Tibial nerve (tissue), 4 donors: ENCODE results near the gene ITPKC. TPM values are rescaled to one million over a fixed set of nuclear protein-coding genes. Genes with fewer than 3 reads are reported as not detected.
A peak's percentile ranks its signal among the peaks of the same experiment; 100 is the strongest.

Experiments
- DNase-seq, 2 donors: peaks; one replicate each; pipeline ENCODE4 v3.0.0-alpha.2; 2019; ENCODE audit warnings: low spot score in 2 of 2
- H3K27ac ChIP-seq, 4 donors: fragments of 200-600 bp; sonication (generic) in 3 of 4; one replicate each; pipeline ENCODE4 v1.5.1; 2017 to 2019; ENCODE audit warnings: mild to moderate bottlenecking in 1 of 4
- H3K27me3 ChIP-seq, 2 donors: fragments of 200-600 bp; sonication (generic) in 1 of 2; one replicate each; pipeline versions ENCODE4 v1.5.1 to v1.6.0; 2017 to 2019
- H3K36me3 ChIP-seq, 3 donors: fragments of 200-600 bp; sonication (generic); one replicate each; pipeline ENCODE4 v1.5.1; 2018 to 2019
- H3K4me1 ChIP-seq, 4 donors: fragments of 200-600 bp; sonication (generic) in 3 of 4; one replicate each; pipeline ENCODE4 v1.5.1; 2017 to 2019
- H3K4me3 ChIP-seq, 4 donors: fragments of 200-600 bp; sonication (generic) in 3 of 4; one replicate each; pipeline ENCODE4 v1.5.1; 2017 to 2019; ENCODE audit warnings: mild to moderate bottlenecking in 1 of 4, moderate library complexity in 1 of 4
- H3K9me3 ChIP-seq, 4 donors: fragments of 200-600 bp; sonication (generic) in 3 of 4; one replicate each; pipeline ENCODE4 v1.5.1; 2017 to 2019
- EP300 ChIP-seq, 2 donors: sonication (generic); formaldehyde crosslinking; IDR thresholded peaks; one replicate each; pipeline ENCODE4 v1.6.1; 2017; ENCODE audit warnings: antibody characterized with exemption in 2 of 2, mild to moderate bottlenecking in 1 of 2
- POLR2A ChIP-seq, 2 donors: fragments of 450-650 bp; IDR thresholded peaks; one replicate each; pipeline ENCODE4 v1.6.1; 2017; ENCODE audit warnings: antibody characterized with exemption in 2 of 2, mild to moderate bottlenecking in 2 of 2, moderate library complexity in 2 of 2
- WGBS, 2 donors: methylation state at CpG; one replicate each; pipeline ENCODE4 v1.1.5; 2018; 5-methylcytosine and 5-hydroxymethylcytosine counted together
- total RNA-seq, 4 donors: library from RNA; depleted of rRNA; stranded (reverse); fragments of >200 nt; gene quantifications; one replicate each; pipeline ENCODE4 v1.1.0, GENCODE V29; 2016
- TF ChIP-seq, protein P1 (sequence below), 5 experiments: fragments of 200-600 bp in 3 of 5; fragments of 450-650 bp in 2 of 5; sonication (generic) in 3 of 5; IDR thresholded peaks; one replicate each; pipeline ENCODE4 v1.5.1; 2016 to 2019; ENCODE audit warnings: antibody characterized with exemption in 5 of 5, mild to moderate bottlenecking in 3 of 5, moderate library complexity in 2 of 5

Gene ITPKC
- total RNA-seq = 100 to 1,000 TPM in 1 of 4 donors, 10 to 100 TPM in 3; 72.0 to 114 (median 90.9) TPM

DNA sequence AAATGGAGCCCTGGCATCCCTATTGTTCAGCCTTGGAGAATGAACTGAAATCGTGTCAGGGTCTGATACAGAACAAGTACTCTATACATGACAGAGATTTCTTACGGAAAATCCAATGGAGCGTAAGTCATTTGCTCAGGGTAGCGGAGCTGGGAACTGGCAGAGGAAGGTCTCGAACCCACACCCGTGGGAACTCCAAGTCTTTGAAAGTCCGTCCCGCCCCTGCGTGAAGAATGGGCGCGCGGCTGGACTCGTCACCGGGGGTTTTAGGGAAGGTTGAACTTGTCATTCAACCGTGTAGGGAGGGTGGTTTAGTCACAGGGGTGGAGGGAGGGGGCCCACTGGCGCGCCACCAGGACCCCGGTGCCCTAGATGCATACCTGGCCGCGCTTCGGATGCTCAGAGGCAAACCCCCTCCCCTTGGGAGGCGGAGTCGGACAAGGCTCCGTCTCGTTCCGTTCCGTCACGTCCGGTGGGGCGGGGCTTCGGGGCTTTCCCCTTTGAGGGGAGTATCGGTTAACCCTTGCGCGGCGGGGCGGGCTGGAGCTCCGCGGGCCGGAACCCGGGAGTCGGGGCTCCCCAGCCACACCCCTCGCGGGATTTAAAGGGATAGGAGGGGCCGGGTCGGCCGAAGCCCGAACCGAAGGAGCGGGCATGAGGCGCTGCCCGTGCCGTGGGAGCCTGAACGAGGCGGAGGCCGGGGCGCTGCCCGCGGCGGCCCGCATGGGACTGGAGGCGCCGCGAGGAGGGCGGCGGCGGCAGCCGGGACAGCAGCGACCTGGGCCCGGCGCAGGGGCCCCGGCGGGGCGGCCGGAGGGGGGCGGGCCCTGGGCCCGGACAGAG is at the start of gene ITPKC, which contains the start of gene COQ8B:
Gene ITPKC, plus strand, starts transcription at position 631 of the 843 bp plus-strand sequence. Its CDS starts 24 bp downstream, at position 655.
Gene COQ8B, minus strand, starts transcription at position 405 of the 843 bp plus-strand sequence. CDS start 2,254 bp downstream, outside the sequence.
- Histone ChIP-seq H3K27me3 (no peaks in the 10 kb centered on the region), H3K4me1 (peaks cover 0 to 68% (median 29%) of the 10 kb centered on the region in 4 donors), H3K36me3 (peaks cover 0 to 12% (median 0%) of the 10 kb centered on the region in 3 donors), H3K4me3 (peak within 1 kb of the TSS; percentile 63 to 81 (median 74)), H3K27ac (peak within 1 kb of the TSS; percentile 92 to 99 (median 94)), H3K9me3 (no peaks in the 10 kb centered on the region)
- TF ChIP-seq POLR2A (IDR thresholded peaks at IDR 0.05) = peak; percentile 88 to 95
- peak; percentile 94 to 98 for TF ChIP-seq EP300 (IDR thresholded peaks at IDR 0.05)
- TF ChIP-seq, protein P1, sequence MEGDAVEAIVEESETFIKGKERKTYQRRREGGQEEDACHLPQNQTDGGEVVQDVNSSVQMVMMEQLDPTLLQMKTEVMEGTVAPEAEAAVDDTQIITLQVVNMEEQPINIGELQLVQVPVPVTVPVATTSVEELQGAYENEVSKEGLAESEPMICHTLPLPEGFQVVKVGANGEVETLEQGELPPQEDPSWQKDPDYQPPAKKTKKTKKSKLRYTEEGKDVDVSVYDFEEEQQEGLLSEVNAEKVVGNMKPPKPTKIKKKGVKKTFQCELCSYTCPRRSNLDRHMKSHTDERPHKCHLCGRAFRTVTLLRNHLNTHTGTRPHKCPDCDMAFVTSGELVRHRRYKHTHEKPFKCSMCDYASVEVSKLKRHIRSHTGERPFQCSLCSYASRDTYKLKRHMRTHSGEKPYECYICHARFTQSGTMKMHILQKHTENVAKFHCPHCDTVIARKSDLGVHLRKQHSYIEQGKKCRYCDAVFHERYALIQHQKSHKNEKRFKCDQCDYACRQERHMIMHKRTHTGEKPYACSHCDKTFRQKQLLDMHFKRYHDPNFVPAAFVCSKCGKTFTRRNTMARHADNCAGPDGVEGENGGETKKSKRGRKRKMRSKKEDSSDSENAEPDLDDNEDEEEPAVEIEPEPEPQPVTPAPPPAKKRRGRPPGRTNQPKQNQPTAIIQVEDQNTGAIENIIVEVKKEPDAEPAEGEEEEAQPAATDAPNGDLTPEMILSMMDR (IDR thresholded peaks at IDR 0.05) = peak in 4 of 5 experiments; percentile 11 to 87 (median 57)
- 0 to 2% methylated on average over 15 to 40 of the region's 76 CpGs for WGBS, 2 donors
- DNase-seq = peak; percentile 100

DNA sequence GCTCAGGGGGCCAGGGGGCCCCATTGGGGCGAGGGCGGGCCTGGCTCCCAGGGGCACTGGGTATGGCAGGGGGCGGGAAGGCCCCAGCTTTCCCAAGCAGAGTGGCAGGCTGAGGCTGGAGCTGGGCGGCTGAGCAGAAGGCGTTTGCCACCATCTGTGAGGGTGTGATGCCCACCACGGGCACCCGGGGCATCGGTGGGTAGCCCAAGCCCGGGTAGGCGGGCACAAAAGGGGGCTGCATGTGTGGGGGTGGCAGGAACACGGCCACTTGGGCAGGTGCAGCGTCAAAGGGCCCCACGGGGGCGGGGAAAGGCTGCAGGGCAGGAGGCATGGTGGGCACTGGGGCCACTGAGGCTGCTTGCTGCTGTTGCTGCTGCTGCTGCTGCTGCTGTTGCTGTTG is 49.3 kb upstream of the ITPKC start:
- Histone ChIP-seq H3K36me3 (peaks cover 0 to 60% (median 6%) of the 10 kb centered on the region in 3 donors), H3K9me3 (peaks cover 0 to 5% (median 0%) of the 10 kb centered on the region in 4 donors), H3K4me3 (no peak overlapping the region), H3K27me3 (no peaks in the 10 kb centered on the region), H3K4me1 (peaks cover 0 to 33% (median 11%) of the 10 kb centered on the region in 4 donors), H3K27ac (no peak overlapping the region)
- no peak for DNase-seq
- 83 to 93% methylated on average over 5 to 14 of the region's 14 CpGs for WGBS, 2 donors
- no peak for TF ChIP-seq POLR2A (IDR thresholded peaks at IDR 0.05)
- TF ChIP-seq, protein P1 (IDR thresholded peaks at IDR 0.05) = no peak
- TF ChIP-seq EP300 (IDR thresholded peaks at IDR 0.05) = no peak

DNA sequence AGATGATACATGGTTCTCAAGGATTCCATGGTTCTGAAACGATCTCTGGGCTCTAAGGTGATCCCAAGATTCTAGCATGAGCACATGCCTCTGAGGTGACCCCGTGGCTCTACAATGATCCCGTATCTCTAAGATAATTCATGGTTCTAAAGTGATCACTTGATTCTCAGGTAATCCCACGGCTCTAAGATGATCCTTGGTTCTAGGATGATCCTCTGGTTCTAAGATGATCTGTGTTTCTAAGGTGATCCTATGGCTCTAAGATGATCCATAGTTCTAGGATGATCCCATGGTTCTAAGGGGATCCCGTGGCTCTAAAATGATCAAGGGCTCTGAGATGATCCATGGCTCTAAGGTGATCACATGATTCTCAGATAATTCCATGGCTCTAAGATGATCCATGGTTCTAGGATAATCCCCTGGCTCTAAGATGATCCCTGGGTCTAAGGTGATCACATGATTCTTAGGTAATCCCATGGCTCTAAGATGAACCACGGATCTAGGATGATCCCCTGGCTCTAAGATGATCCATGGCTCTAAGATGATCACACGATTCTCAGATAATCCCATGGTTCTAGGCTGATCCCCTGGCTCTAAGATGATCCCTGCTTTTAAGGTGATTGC is 47.8 kb upstream of the ITPKC start:
- Histone ChIP-seq H3K27me3 (no peaks in the 10 kb centered on the region), H3K9me3 (peaks cover 0 to 5% (median 0%) of the 10 kb centered on the region in 4 donors), H3K36me3 (peaks cover 0 to 75% (median 6%) of the 10 kb centered on the region in 3 donors), H3K27ac (no peak overlapping the region), H3K4me1 (peaks cover 0 to 22% (median 2%) of the 10 kb centered on the region in 4 donors), H3K4me3 (no peak overlapping the region)
- no peak for TF ChIP-seq EP300 (IDR thresholded peaks at IDR 0.05)
- WGBS, 2 donors = 93 to 95% methylated on average over 7 of the region's 7 CpGs
- DNase-seq = no peak

DNA sequence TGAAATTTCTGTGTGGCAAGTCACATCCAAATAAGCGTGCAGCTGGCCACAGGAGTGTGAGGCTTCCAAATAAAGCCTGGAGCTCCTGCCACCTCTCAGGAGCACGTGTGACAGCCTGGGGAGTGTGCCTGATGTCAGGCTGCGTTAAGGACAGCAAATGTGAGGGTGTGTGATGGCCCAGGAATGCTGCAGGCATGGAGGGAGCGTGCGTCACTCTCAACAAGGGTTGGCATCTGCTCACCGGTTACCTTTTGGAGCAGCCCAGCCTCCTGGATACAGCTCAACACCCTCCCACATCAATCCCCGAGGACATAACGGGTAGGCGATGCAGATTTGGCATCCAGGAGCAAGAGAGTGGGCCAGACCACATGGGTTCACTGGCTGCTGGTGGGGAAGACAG is 45.5 kb upstream of the ITPKC start:
- WGBS, 2 donors = 77 to 83% methylated on average over 5 to 9 of the region's 9 CpGs

DNA sequence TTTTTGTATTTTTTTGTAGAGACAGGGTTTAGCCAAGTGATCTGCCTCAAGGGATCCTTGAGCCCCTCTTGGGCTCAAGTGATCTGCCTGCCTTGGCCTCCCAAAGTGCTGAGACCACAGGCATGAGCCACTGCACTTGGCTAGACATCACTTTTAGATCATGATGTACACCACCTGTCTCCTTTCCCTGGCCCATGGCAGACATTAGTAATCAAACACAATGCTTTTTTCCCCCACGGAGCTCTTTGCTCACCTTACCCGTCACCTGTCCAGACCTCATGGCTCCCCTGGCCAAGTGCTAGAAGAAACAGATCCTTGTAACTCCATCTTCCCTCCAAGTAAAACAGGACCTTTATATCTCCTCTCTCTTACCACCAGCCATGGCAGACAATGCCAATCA is 44.9 kb upstream of the ITPKC start:
- no peak for TF ChIP-seq EP300 (IDR thresholded peaks at IDR 0.05)
- TF ChIP-seq, protein P1 (IDR thresholded peaks at IDR 0.05) = no peak
- no peak for TF ChIP-seq POLR2A (IDR thresholded peaks at IDR 0.05)
- 70 to 85% methylated on average over 2 of the region's 2 CpGs for WGBS, 2 donors
- Histone ChIP-seq H3K36me3 (peaks cover 14 to 100% (median 18%) of the 10 kb centered on the region in 3 donors), H3K9me3 (peaks cover 0 to 5% (median 0%) of the 10 kb centered on the region in 4 donors), H3K27me3 (no peaks in the 10 kb centered on the region), H3K27ac (peak overlapping the region in 1 of 4 donors; percentile 24), H3K4me1 (peaks cover 0 to 7% (median 0%) of the 10 kb centered on the region in 4 donors), H3K4me3 (no peak overlapping the region)
- DNase-seq = no peak

More for the DNA sequence above, 45.5 kb upstream of the ITPKC start:
- no peak overlapping the region for H3K4me3 ChIP-seq
- no peak for DNase-seq
- H3K27me3 ChIP-seq = no peaks in the 10 kb centered on the region
- H3K36me3 ChIP-seq = peaks cover 8 to 98% (median 18%) of the 10 kb centered on the region in 3 donors
- TF ChIP-seq POLR2A (IDR thresholded peaks at IDR 0.05) (no peak), EP300 (IDR thresholded peaks at IDR 0.05) (no peak)
- TF ChIP-seq, protein P1 (IDR thresholded peaks at IDR 0.05) = no peak
- H3K4me1 ChIP-seq = peaks cover 0 to 8% (median 0%) of the 10 kb centered on the region in 4 donors
- H3K27ac ChIP-seq = no peak overlapping the region
- peaks cover 0 to 5% (median 0%) of the 10 kb centered on the region in 4 donors for H3K9me3 ChIP-seq
